22Rv1 (cell line): ENCODE results near the gene CYSTM1.

Experiments used
- H3K27ac ChIP-seq: fragments of 450-650 bp; 2 replicates; pipeline ENCODE4 v1.5.1; 2017
- ZFX ChIP-seq: fragments of 450-650 bp; IDR thresholded peaks from 2 replicates; pipeline ENCODE4 v1.6.1; 2017; ENCODE audit warnings: antibody characterized with exemption, borderline replicate concordance
- TF ChIP-seq, protein P1 (sequence below): fragments of 450-650 bp; IDR thresholded peaks from 2 replicates; pipeline ENCODE4 v1.5.1; 2017; ENCODE audit warnings: mild to moderate bottlenecking

The CYSTM1 gene

GRCh38 chr5:140133514-140134167, 41.3 kb upstream of the CYSTM1 start:
- TF ChIP-seq, protein P1, sequence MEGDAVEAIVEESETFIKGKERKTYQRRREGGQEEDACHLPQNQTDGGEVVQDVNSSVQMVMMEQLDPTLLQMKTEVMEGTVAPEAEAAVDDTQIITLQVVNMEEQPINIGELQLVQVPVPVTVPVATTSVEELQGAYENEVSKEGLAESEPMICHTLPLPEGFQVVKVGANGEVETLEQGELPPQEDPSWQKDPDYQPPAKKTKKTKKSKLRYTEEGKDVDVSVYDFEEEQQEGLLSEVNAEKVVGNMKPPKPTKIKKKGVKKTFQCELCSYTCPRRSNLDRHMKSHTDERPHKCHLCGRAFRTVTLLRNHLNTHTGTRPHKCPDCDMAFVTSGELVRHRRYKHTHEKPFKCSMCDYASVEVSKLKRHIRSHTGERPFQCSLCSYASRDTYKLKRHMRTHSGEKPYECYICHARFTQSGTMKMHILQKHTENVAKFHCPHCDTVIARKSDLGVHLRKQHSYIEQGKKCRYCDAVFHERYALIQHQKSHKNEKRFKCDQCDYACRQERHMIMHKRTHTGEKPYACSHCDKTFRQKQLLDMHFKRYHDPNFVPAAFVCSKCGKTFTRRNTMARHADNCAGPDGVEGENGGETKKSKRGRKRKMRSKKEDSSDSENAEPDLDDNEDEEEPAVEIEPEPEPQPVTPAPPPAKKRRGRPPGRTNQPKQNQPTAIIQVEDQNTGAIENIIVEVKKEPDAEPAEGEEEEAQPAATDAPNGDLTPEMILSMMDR = no peak
- no peak for TF ChIP-seq ZFX
- H3K27ac ChIP-seq = no peak overlapping the region

- no peak overlapping the region for H3K27ac ChIP-seq
- TF ChIP-seq, protein P1 = no peak
- no peak for TF ChIP-seq ZFX
Measured at GRCh38 chr5:140134277-140134935, 40.6 kb upstream of the CYSTM1 start.

GRCh38 chr5:140135127-140135526, 39.9 kb upstream of the CYSTM1 start:
- TF ChIP-seq ZFX = no peak
- TF ChIP-seq, protein P1 = no peak
- no peak overlapping the region for H3K27ac ChIP-seq

GRCh38 chr5:140136624-140137023, 38.4 kb upstream of the CYSTM1 start:
- H3K27ac ChIP-seq = no peak overlapping the region
- TF ChIP-seq, protein P1 = no peak
- no peak for TF ChIP-seq ZFX

DNA sequence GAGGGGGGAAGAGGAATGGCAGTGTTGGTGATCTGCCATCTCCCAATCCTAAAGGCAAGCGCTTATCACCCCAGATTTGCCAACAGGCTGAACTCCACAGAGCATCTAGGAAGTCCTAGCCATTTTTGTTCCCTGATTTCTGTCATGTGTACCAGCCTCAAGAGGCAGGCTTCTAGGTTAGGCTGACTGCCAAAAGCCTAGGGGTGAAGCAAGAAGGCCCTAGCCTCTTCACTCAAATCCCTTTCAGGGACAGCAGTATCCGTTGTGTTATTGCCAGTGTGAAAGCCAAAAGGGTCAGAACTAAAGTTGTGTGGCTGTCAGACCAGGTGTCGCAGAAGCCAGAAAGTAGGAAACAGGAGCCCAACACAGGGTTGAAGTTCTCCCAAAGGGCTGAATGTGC, 34.6 kb upstream of the CYSTM1 start:
- no peak overlapping the region for H3K27ac ChIP-seq
- no peak for TF ChIP-seq ZFX
- TF ChIP-seq, protein P1 = no peak

GRCh38 chr5:140141241-140141640, 33.7 kb upstream of the CYSTM1 start:
- H3K27ac ChIP-seq = no peak overlapping the region
- TF ChIP-seq, protein P1 = no peak
- TF ChIP-seq ZFX = no peak

- H3K27ac ChIP-seq = no peak overlapping the region
- no peak for TF ChIP-seq ZFX
- TF ChIP-seq, protein P1 = no peak
Measured at GRCh38 chr5:140142246-140142645, 32.7 kb upstream of the CYSTM1 start.
